Measurements from ENCODE around the gene RPS26.

RPS26 gene

DNA sequence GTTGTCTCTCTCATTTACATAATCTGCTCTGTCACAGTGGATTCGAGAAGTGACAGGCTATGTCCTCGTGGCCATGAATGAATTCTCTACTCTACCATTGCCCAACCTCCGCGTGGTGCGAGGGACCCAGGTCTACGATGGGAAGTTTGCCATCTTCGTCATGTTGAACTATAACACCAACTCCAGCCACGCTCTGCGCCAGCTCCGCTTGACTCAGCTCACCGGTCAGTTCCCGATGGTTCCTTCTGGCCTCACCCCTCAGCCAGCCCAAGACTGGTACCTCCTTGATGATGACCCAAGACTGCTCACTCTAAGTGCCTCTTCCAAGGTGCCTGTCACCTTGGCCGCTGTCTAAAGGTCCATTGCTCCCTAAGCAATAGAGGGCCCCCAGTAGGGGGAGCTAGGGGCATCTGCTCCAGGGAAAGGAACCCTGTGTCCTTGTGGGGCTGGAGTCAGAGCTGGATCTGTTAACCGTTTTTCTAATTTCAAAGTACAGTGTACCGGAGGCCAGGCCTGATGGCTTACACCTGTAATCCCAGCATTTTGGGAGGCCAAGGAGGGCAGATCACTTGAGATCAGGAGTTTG, 43.3 kb downstream of the RPS26 start:
- Histone ChIP-seq H3K36me3 (ENCODE audit: control insufficient read depth in 1 of 2, insufficient read depth in 2 of 2, low read length in 2 of 2) (peaks cover 25 to 51% of the 10 kb centered on the region in 2 donors), H3K27ac (ENCODE audit: low read depth, low read length) (no peak overlapping the region), H3K9ac (ENCODE audit: low read depth in 1 of 2, low read length in 2 of 2) (no peak overlapping the region), H3K4me1 (ENCODE audit: control insufficient read depth in 1 of 2, insufficient read depth in 2 of 2, low read length in 2 of 2) (peaks cover 35 to 50% of the 10 kb centered on the region in 2 donors), H3K4me3 (ENCODE audit: low read depth in 1 of 2, low read length in 2 of 2) (no peak overlapping the region), H3K9me3 (ENCODE audit: control insufficient read depth in 1 of 2, low read length in 2 of 2) (no peaks in the 10 kb centered on the region), H3K27me3 (ENCODE audit: control insufficient read depth in 1 of 2, insufficient read depth in 2 of 2, low read length in 2 of 2) (no peaks in the 10 kb centered on the region)

- H3K36me3 ChIP-seq (ENCODE audit: control insufficient read depth in 1 of 2, insufficient read depth in 2 of 2, low read length in 2 of 2): peaks cover 25 to 60% of the 10 kb centered on the region in 2 donors
- peak overlapping the region in 1 of 2 donors; percentile 4 for H3K9ac ChIP-seq (ENCODE audit: low read depth in 1 of 2, low read length in 2 of 2)
- peaks cover 35 to 44% of the 10 kb centered on the region in 2 donors for H3K4me1 ChIP-seq (ENCODE audit: control insufficient read depth in 1 of 2, insufficient read depth in 2 of 2, low read length in 2 of 2)
- no peak overlapping the region for H3K4me3 ChIP-seq (ENCODE audit: low read depth in 1 of 2, low read length in 2 of 2)
- no peaks in the 10 kb centered on the region for H3K9me3 ChIP-seq (ENCODE audit: control insufficient read depth in 1 of 2, low read length in 2 of 2)
- no peak overlapping the region for H3K27ac ChIP-seq (ENCODE audit: low read depth, low read length)
- H3K27me3 ChIP-seq (ENCODE audit: control insufficient read depth in 1 of 2, insufficient read depth in 2 of 2, low read length in 2 of 2): no peaks in the 10 kb centered on the region
These were observed 44.4 kb downstream of the RPS26 start for GRCh38 chr12:56086096-56086495.

DNA sequence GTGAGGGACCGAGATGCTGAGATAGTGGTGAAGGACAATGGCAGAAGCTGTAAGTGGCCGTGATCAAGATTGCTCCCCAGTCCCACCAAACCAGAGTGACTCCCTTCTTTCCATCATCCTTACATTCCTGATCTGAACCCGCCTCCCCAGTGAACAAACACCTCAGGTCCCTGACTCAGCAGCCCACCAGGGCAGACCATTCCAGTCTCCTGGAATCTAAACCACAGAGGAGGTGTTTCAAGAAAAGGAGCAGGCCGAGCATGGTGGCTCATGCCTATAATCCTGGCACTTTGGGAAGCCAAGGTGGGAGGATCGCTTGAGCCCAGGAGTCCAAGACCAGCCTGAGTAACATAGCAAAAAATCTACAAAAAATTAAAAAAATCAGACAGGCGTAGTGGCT, 44.9 kb downstream of the RPS26 start:
- no peaks in the 10 kb centered on the region for H3K27me3 ChIP-seq (ENCODE audit: control insufficient read depth in 1 of 2, insufficient read depth in 2 of 2, low read length in 2 of 2)
- peaks cover 25 to 63% of the 10 kb centered on the region in 2 donors for H3K36me3 ChIP-seq (ENCODE audit: control insufficient read depth in 1 of 2, insufficient read depth in 2 of 2, low read length in 2 of 2)
- H3K9ac ChIP-seq (ENCODE audit: low read depth in 1 of 2, low read length in 2 of 2): peak overlapping the region in 1 of 2 donors; percentile 4
- H3K27ac ChIP-seq (ENCODE audit: low read depth, low read length): no peak overlapping the region
- H3K4me1 ChIP-seq (ENCODE audit: control insufficient read depth in 1 of 2, insufficient read depth in 2 of 2, low read length in 2 of 2): peaks cover 35 to 44% of the 10 kb centered on the region in 2 donors
- H3K4me3 ChIP-seq (ENCODE audit: low read depth in 1 of 2, low read length in 2 of 2): no peak overlapping the region
- no peaks in the 10 kb centered on the region for H3K9me3 ChIP-seq (ENCODE audit: control insufficient read depth in 1 of 2, low read length in 2 of 2)

- no peaks in the 10 kb centered on the region for H3K27me3 ChIP-seq (ENCODE audit: control insufficient read depth in 1 of 2, insufficient read depth in 2 of 2, low read length in 2 of 2)
- H3K4me1 ChIP-seq (ENCODE audit: control insufficient read depth in 1 of 2, insufficient read depth in 2 of 2, low read length in 2 of 2): peaks cover 34 to 42% of the 10 kb centered on the region in 2 donors
- no peak overlapping the region for H3K4me3 ChIP-seq (ENCODE audit: low read depth in 1 of 2, low read length in 2 of 2)
- peak overlapping the region; percentile 5 for H3K27ac ChIP-seq (ENCODE audit: low read depth, low read length)
- peaks cover 25 to 64% of the 10 kb centered on the region in 2 donors for H3K36me3 ChIP-seq (ENCODE audit: control insufficient read depth in 1 of 2, insufficient read depth in 2 of 2, low read length in 2 of 2)
- H3K9me3 ChIP-seq (ENCODE audit: control insufficient read depth in 1 of 2, low read length in 2 of 2): no peaks in the 10 kb centered on the region
- no peak overlapping the region for H3K9ac ChIP-seq (ENCODE audit: low read depth in 1 of 2, low read length in 2 of 2)
These were observed 45.5 kb downstream of the RPS26 start for GRCh38 chr12:56087220-56087619.

All from duodenal mucosa (tissue), 2 donors.